Upper lobe of left lung (tissue), 4 donors: ENCODE data around the gene POLQ.

Experiments used
- CTCF ChIP-seq, 6 experiments: fragments of 450-650 bp in 4 of 6; fragments of 200-600 bp in 2 of 6; sonication (generic) in 2 of 6; IDR thresholded peaks; one replicate each; pipeline ENCODE4 v1.5.1; 2016 to 2019; ENCODE audit warnings: antibody characterized with exemption in 6 of 6
- POLR2A ChIP-seq, 4 donors: fragments of 450-650 bp; IDR thresholded peaks; one replicate each; pipeline ENCODE4 v1.5.1; 2016 to 2017; ENCODE audit warnings: antibody characterized with exemption in 4 of 4, mild to moderate bottlenecking in 2 of 4
- POLR2AphosphoS5 ChIP-seq, 2 donors: sonication (generic); formaldehyde crosslinking; IDR thresholded peaks; one replicate each; pipeline ENCODE4 v1.5.1; 2017; ENCODE audit warnings: antibody characterized with exemption in 2 of 2

- no peak for TF ChIP-seq CTCF (IDR thresholded peaks at IDR 0.05)
- TF ChIP-seq POLR2A (IDR thresholded peaks at IDR 0.05): no peak
- no peak for TF ChIP-seq POLR2AphosphoS5 (IDR thresholded peaks at IDR 0.05)
These were observed 35.9 kb upstream of the POLQ start for GRCh38 chr3:121581691-121582090.
